Liver (tissue), 9 donors: ENCODE results near the gene B3GALNT1. TPM values are rescaled to one million over a fixed set of nuclear protein-coding genes. Genes with fewer than 3 reads are reported as not detected.

Source experiments
- DNase-seq: peaks from one replicate; pipeline ENCODE4 v3.0.0-alpha.2; 2017; ENCODE audit warnings: low spot score
- H3K27ac ChIP-seq, 2 donors: one replicate each; pipeline ENCODE4 v1.7.0; 2013; ENCODE audit warnings: inconsistent platforms in 2 of 2, low read length in 2 of 2, control low read depth in 1 of 2, low read depth in 1 of 2, mild to moderate bottlenecking in 1 of 2
- H3K27me3 ChIP-seq, 4 donors: one replicate each; pipeline versions ENCODE4 v1.6.1 to v1.7.0; 2013; ENCODE audit warnings: low read length in 3 of 4, inconsistent platforms in 1 of 4, mild to moderate bottlenecking in 1 of 4, moderate library complexity in 1 of 4; ENCODE audit not compliant: control insufficient read depth in 4 of 4, insufficient read depth in 4 of 4
- H3K36me3 ChIP-seq, 4 donors: one replicate each; pipeline versions ENCODE4 v1.6.1 to v1.7.0; 2013; ENCODE audit warnings: low read length in 3 of 4, mild to moderate bottlenecking in 3 of 4, low read depth in 1 of 4, moderate library complexity in 1 of 4; ENCODE audit not compliant: control insufficient read depth in 4 of 4, insufficient read depth in 3 of 4
- H3K4me1 ChIP-seq, 4 donors: one replicate each; pipeline versions ENCODE4 v1.6.1 to v1.7.0; 2013; ENCODE audit warnings: low read length in 3 of 4, mild to moderate bottlenecking in 3 of 4, moderate library complexity in 1 of 4; ENCODE audit not compliant: control insufficient read depth in 4 of 4, insufficient read depth in 4 of 4
- H3K4me3 ChIP-seq, 3 donors: one replicate each; pipeline versions ENCODE4 v1.6.1 to v1.7.0; 2013; ENCODE audit warnings: low read length in 3 of 3, control low read depth in 1 of 3, low read depth in 1 of 3, mild to moderate bottlenecking in 1 of 3
- H3K9ac ChIP-seq, 2 donors: one replicate each; pipeline ENCODE4 v1.7.0; 2013; ENCODE audit warnings: low read length in 2 of 2, mild to moderate bottlenecking in 2 of 2, moderate library complexity in 2 of 2, control low read depth in 1 of 2, low read depth in 1 of 2
- H3K9me3 ChIP-seq, 4 donors: one replicate each; pipeline versions ENCODE4 v1.6.1 to v1.7.0; 2013; ENCODE audit warnings: low read length in 3 of 4; ENCODE audit not compliant: control insufficient read depth in 4 of 4
- ATF3 ChIP-seq: IDR thresholded peaks from 2 replicates; pipeline ENCODE4 v1.6.1; 2016; ENCODE audit warnings: antibody characterized with exemption
- CTCF ChIP-seq: fragments of 150-350 bp; IDR thresholded peaks from 2 replicates; pipeline ENCODE4 v1.5.1; 2017; ENCODE audit warnings: improper control_type of control experiment, low read depth, low read length; ENCODE audit not compliant: missing input control
- EGR1 ChIP-seq, 2 donors: IDR thresholded peaks; 2 replicates each; pipeline ENCODE4 v1.6.1; 2016 to 2018; ENCODE audit warnings: antibody characterized with exemption in 2 of 2, low read depth in 2 of 2
- FOXA1 ChIP-seq: IDR thresholded peaks from 2 replicates; pipeline ENCODE4 v1.6.1; 2016; ENCODE audit warnings: antibody characterized with exemption
- FOXA2 ChIP-seq: IDR thresholded peaks from 2 replicates; pipeline ENCODE4 v1.6.1; 2016; ENCODE audit warnings: antibody characterized with exemption
- GABPA ChIP-seq, 2 donors: IDR thresholded peaks in 1 of 2; conservative IDR thresholded peaks in 1 of 2; 2 replicates each; pipeline ENCODE4 v1.6.1; 2016; ENCODE audit warnings: antibody characterized with exemption in 2 of 2, mild to moderate bottlenecking in 1 of 2, moderate library complexity in 1 of 2
- HNF4A ChIP-seq, 2 donors: conservative IDR thresholded peaks; 2 replicates each; pipeline ENCODE4 v1.6.1; 2016; ENCODE audit warnings: antibody characterized with exemption in 2 of 2, mild to moderate bottlenecking in 2 of 2
- HNF4G ChIP-seq: IDR thresholded peaks from 2 replicates; pipeline ENCODE4 v1.6.1; 2016; ENCODE audit warnings: antibody characterized with exemption
- JUND ChIP-seq, 2 donors: IDR thresholded peaks; 2 replicates each; pipeline ENCODE4 v1.6.1; 2016; ENCODE audit warnings: antibody characterized with exemption in 2 of 2
- MAX ChIP-seq: IDR thresholded peaks from 2 replicates; pipeline ENCODE4 v1.6.1; 2016; ENCODE audit warnings: antibody characterized with exemption
- NR2F2 ChIP-seq: IDR thresholded peaks from 2 replicates; pipeline ENCODE4 v1.6.1; 2016; ENCODE audit warnings: antibody characterized with exemption
- RAD21 ChIP-seq, 2 donors: IDR thresholded peaks; 2 replicates each; pipeline ENCODE4 v1.6.1; 2016; ENCODE audit warnings: antibody characterized with exemption in 2 of 2, mild to moderate bottlenecking in 2 of 2
- REST ChIP-seq: IDR thresholded peaks from 2 replicates; pipeline ENCODE4 v1.6.1; 2016; ENCODE audit warnings: antibody characterized with exemption, mild to moderate bottlenecking
- RXRA ChIP-seq, 2 donors: IDR thresholded peaks; 2 replicates each; pipeline ENCODE4 v1.6.1; 2017 to 2018; ENCODE audit warnings: antibody characterized with exemption in 2 of 2, mild to moderate bottlenecking in 1 of 2
- SP1 ChIP-seq: IDR thresholded peaks from 2 replicates; pipeline ENCODE4 v1.6.1; 2018; ENCODE audit warnings: antibody characterized with exemption, mild to moderate bottlenecking
- TAF1 ChIP-seq: conservative IDR thresholded peaks from 2 replicates; pipeline ENCODE4 v1.6.1; 2016; ENCODE audit warnings: antibody characterized with exemption, mild to moderate bottlenecking
- YY1 ChIP-seq: IDR thresholded peaks from 2 replicates; pipeline ENCODE4 v1.6.1; 2016; ENCODE audit warnings: antibody characterized with exemption, mild to moderate bottlenecking
- ZBTB33 ChIP-seq: IDR thresholded peaks from 2 replicates; pipeline ENCODE4 v1.6.1; 2016; ENCODE audit warnings: antibody characterized with exemption
- WGBS: extraction: QIAGEN DNeasy Blood & Tissue Kit; methylation state at CpG from one replicate; pipeline ENCODE4 v1.1.7; 2013; 5-methylcytosine and 5-hydroxymethylcytosine counted together
- polyA plus RNA-seq, 2 donors: library from polyadenylated mRNA; stranded (reverse) in 1 of 2; unstranded in 1 of 2; fragments of 200-250 nt in 1 of 2; fragments of >200 nt in 1 of 2; fragmentation: Nextera tagmentation in 1 of 2; extraction: Ambion mirVana in 1 of 2; gene quantifications; one replicate each; pipeline versions ENCODE4 v1.2.1 to v1.2.3, GENCODE V29; 2013 to 2015
- total RNA-seq, 2 donors: library from RNA; depleted of rRNA; stranded (reverse); fragments of >200 nt; gene quantifications; one replicate each; pipeline ENCODE4 v1.2.3, GENCODE V29; 2014
- donor health status: healthy.
- donor health status: healthy.
- donor health status: healthy.
- donor health status: healthy.
- donor health status: healthy.

Gene B3GALNT1
- total and polyA plus RNA-seq, 4 donors: 0.56 to 23.7 (median 1.00) TPM

- WGBS: 97% methylated on average over 1 of the region's 1 CpG
- no peak for DNase-seq
- no peaks in the 10 kb centered on the region for H3K27me3 ChIP-seq
- H3K27ac ChIP-seq: no peak overlapping the region
- H3K36me3 ChIP-seq: no peaks in the 10 kb centered on the region
- H3K9ac ChIP-seq: no peak overlapping the region
- no peaks in the 10 kb centered on the region for H3K9me3 ChIP-seq
- no peak for TF ChIP-seq NR2F2
- TF ChIP-seq RAD21 (IDR thresholded peaks at IDR 0.05): no peak
- no peak for TF ChIP-seq SP1
- no peak for TF ChIP-seq HNF4G
- no peak for TF ChIP-seq HNF4A (conservative IDR thresholded peaks at IDR 0.05)
- TF ChIP-seq MAX: no peak
- TF ChIP-seq YY1: no peak
- no peak for TF ChIP-seq REST
- no peak for TF ChIP-seq TAF1
- no peak for TF ChIP-seq RXRA (IDR thresholded peaks at IDR 0.05)
- TF ChIP-seq FOXA1: no peak
- TF ChIP-seq CTCF: no peak
- TF ChIP-seq EGR1 (IDR thresholded peaks at IDR 0.05; ENCODE audit: low read depth in 2 of 2): no peak
- TF ChIP-seq FOXA2: no peak
- TF ChIP-seq ATF3: no peak
- no peak for TF ChIP-seq GABPA (IDR thresholded peaks at IDR 0.05 in 1 of 2, conservative IDR thresholded peaks at IDR 0.05 in 1 of 2)
- no peak for TF ChIP-seq JUND (IDR thresholded peaks at IDR 0.05)
- no peak for TF ChIP-seq ZBTB33
- H3K4me3 ChIP-seq: no peak overlapping the region
- no peaks in the 10 kb centered on the region for H3K4me1 ChIP-seq
Measured at GRCh38 chr3:161083131-161083530, 22.0 kb downstream of the B3GALNT1 start.
